K562 (cell line): Measurements from ENCODE around the gene CDK11B. TPM values are rescaled to one million over a fixed set of nuclear protein-coding genes. Genes with fewer than 3 reads are reported as not detected.

Source experiments
- ARID1B ChIP-seq: fragments of 450-650 bp; IDR thresholded peaks from 2 replicates; pipeline ENCODE4 v1.6.1; 2016; ENCODE audit warnings: antibody characterized with exemption, mild to moderate bottlenecking, inconsistent platforms
- CREB1 ChIP-seq, 2 experiments: sonication (generic) in 1 of 2; formaldehyde crosslinking in 1 of 2; IDR thresholded peaks; 2 replicates each; pipeline versions ENCODE4 v1.6.1 to v1.8.0; 2012 to 2022; ENCODE audit warnings: inconsistent platforms in 1 of 2, mild to moderate bottlenecking in 1 of 2, missing genetic modification reagents in 1 of 2, moderate library complexity in 1 of 2
- CXXC5 ChIP-seq: fragments of 250-450 bp; sonication (Bioruptor Pico); IDR thresholded peaks from 2 replicates; pipeline ENCODE4 v1.8.0; 2022; ENCODE audit warnings: inconsistent platforms, mild to moderate bottlenecking, moderate library complexity
- EP300 ChIP-seq: IDR thresholded peaks from 2 replicates; pipeline ENCODE4 v1.6.1; 2012; ENCODE audit warnings: low read length, improper control_type of control experiment
- EP400 ChIP-seq: fragments of 450-650 bp; IDR thresholded peaks from 2 replicates; pipeline ENCODE4 v1.6.1; 2017; ENCODE audit warnings: antibody characterized with exemption, mild to moderate bottlenecking, moderate library complexity
- HEY1 ChIP-seq: fragments of 250-450 bp; sonication (Bioruptor Pico); IDR thresholded peaks from 2 replicates; pipeline ENCODE4 v1.5.0; 2020; ENCODE audit warnings: mild to moderate bottlenecking, moderate library complexity, borderline replicate concordance
- HMGN3 ChIP-seq: IDR thresholded peaks from 2 replicates; pipeline ENCODE4 v1.6.1; 2011; ENCODE audit warnings: borderline replicate concordance, low read depth, mild to moderate bottlenecking, mixed read lengths, low read length; ENCODE audit not compliant: insufficient read length; ENCODE audit errors: extremely low read depth
- KLF16 ChIP-seq: IDR thresholded peaks from 2 replicates; pipeline ENCODE4 v1.6.1; 2016; ENCODE audit warnings: antibody characterized with exemption
- MITF ChIP-seq: IDR thresholded peaks from 2 replicates; pipeline ENCODE4 v1.6.1; 2014; ENCODE audit warnings: antibody characterized with exemption
- NR2C1 ChIP-seq, 2 experiments: fragments of 450-650 bp; IDR thresholded peaks; 2 replicates each; pipeline ENCODE4 v1.6.1; 2017; ENCODE audit warnings: mild to moderate bottlenecking in 2 of 2, antibody characterized with exemption in 1 of 2, inconsistent platforms in 1 of 2, missing compliant biosample characterization in 1 of 2, missing genetic modification characterization in 1 of 2
- NUFIP1 ChIP-seq: fragments of 450-650 bp; IDR thresholded peaks from 2 replicates; pipeline ENCODE4 v1.6.1; 2018; ENCODE audit not compliant: partially characterized antibody
- PREB ChIP-seq: sonication (generic); formaldehyde crosslinking; IDR thresholded peaks from 2 replicates; pipeline ENCODE4 v1.8.1; 2023; ENCODE audit warnings: mild to moderate bottlenecking, missing genetic modification reagents
- RBM34 ChIP-seq: fragments of 200-400 bp; formaldehyde crosslinking; IDR thresholded peaks from 2 replicates; pipeline ENCODE4 v1.6.1; 2018; ENCODE audit warnings: low read length, borderline replicate concordance; ENCODE audit not compliant: insufficient read depth
- TCF7 ChIP-seq: sonication (generic); IDR thresholded peaks from 2 replicates; pipeline ENCODE4 v1.6.1; 2016; ENCODE audit warnings: antibody characterized with exemption, borderline replicate concordance
- TCF7L2 ChIP-seq: fragments of 150-350 bp; IDR thresholded peaks from 2 replicates; pipeline ENCODE4 v1.6.1; 2016; ENCODE audit warnings: low read depth, mild to moderate bottlenecking, low read length, moderate library complexity
- ZFP91 ChIP-seq: sonication (generic); formaldehyde crosslinking; IDR thresholded peaks from 2 replicates; pipeline ENCODE4 v1.8.0; 2022; ENCODE audit warnings: mild to moderate bottlenecking, missing genetic modification reagents
- ZNF79 ChIP-seq: fragments of 250-450 bp; sonication (Bioruptor Pico); IDR thresholded peaks from 2 replicates; pipeline ENCODE4 v1.4.0; 2020; ENCODE audit warnings: low read depth, mild to moderate bottlenecking, moderate library complexity
- polyA plus RNA-seq, 8 experiments: library from polyadenylated mRNA; depleted of rRNA in 4 of 8; stranded (reverse) in 5 of 8; unstranded in 3 of 8; fragments of >200 nt; fragmentation: Nextera tagmentation in 2 of 8; fragmentation: Illumina TruSeq in 1 of 8; extraction: Ambion mirVana in 2 of 8; extraction: Trizol in 1 of 8; gene quantifications; 2 replicates each; pipeline versions ENCODE4 v1.2.1 to v1.2.3, GENCODE V29; 2011 to 2014; ENCODE audit warnings: inconsistent platforms in 1 of 8, missing spikeins in 1 of 8
- total RNA-seq, 7 experiments: library from RNA; depleted of rRNA in 6 of 7; stranded (reverse); fragments of >200 nt in 6 of 7; fragmentation: Illumina TruSeq in 2 of 7; extraction: Trizol in 2 of 7; gene quantifications; 2 replicates each; pipeline versions ENCODE4 v1.2.1 to v1.2.3, GENCODE V29; 2011 to 2021; ENCODE audit warnings: low replicate concordance in 1 of 7

Gene CDK11B
- total and polyA plus RNA-seq, 9 of the 15 experiments (the other 6 are each of a cell fraction or from before 2014, with no cell fraction given), result 2.8 to 52.2 (median 19.5) TPM

GRCh38 chr1:1598051-1598719 is 60.6 kb downstream of the CDK11B start (continued):
- TF ChIP-seq ZFP91 (0 out of 2 replicates have a peak, but pooled peaks have one; percentile 20), HEY1 (CRISPR knock-in tag) (no peak), CREB1 (IDR thresholded peaks at IDR 0.05) (no peak), CREB1 (CRISPR knock-in tag; IDR thresholded peaks at IDR 0.05) (0 out of 2 replicates have a peak, but pooled peaks have one; percentile 5), ZNF79 (CRISPR knock-in tag) (no peak), NR2C1 (IDR thresholded peaks at IDR 0.05) (no peak), NR2C1 (tag; IDR thresholded peaks at IDR 0.05) (no peak), PREB (CRISPR knock-in tag) (no peak), KLF16 (no peak), TCF7 (no peak), RBM34 (no peak), TCF7L2 (no peak), EP300 (no peak), CXXC5 (CRISPR knock-in tag) (no peak), NUFIP1 (no peak), MITF (no peak), HMGN3 (no peak), ARID1B (no peak), EP400 (no peak)
